KOPT-K1 (cell line): ENCODE results near the gene BEAN1.

Experiments
- H3K27ac ChIP-seq: fragments of 200-600 bp; sonication (generic); 2 replicates; pipeline ENCODE4 v1.5.1; 2016; ENCODE audit warnings: antibody characterized with exemption, mild to moderate bottlenecking, low read depth, low read length; ENCODE audit not compliant: poor library complexity, severe bottlenecking
- H3K36me3 ChIP-seq: fragments of 200-600 bp; sonication (generic); 2 replicates; pipeline ENCODE4 v1.5.1; 2017; ENCODE audit warnings: antibody characterized with exemption, mild to moderate bottlenecking, low read length, moderate library complexity; ENCODE audit not compliant: insufficient read depth
- H3K9me3 ChIP-seq: fragments of 200-600 bp; sonication (generic); 2 replicates; pipeline ENCODE4 v1.5.1; 2017; ENCODE audit warnings: antibody characterized with exemption, low read length, mild to moderate bottlenecking; ENCODE audit not compliant: insufficient read depth, poor library complexity, severe bottlenecking

BEAN1 gene

GRCh38 chr16:66474750-66475199 lies 47.7 kb downstream of the BEAN1 start:
- H3K27ac ChIP-seq: peak overlapping the region; percentile 12
- H3K36me3 ChIP-seq: no peaks in the 10 kb centered on the region
- no peaks in the 10 kb centered on the region for H3K9me3 ChIP-seq

GRCh38 chr16:66475232-66475631 lies 48.1 kb downstream of the BEAN1 start:
- H3K9me3 ChIP-seq: no peaks in the 10 kb centered on the region
- peak overlapping the region; percentile 12 for H3K27ac ChIP-seq
- H3K36me3 ChIP-seq: no peaks in the 10 kb centered on the region

DNA sequence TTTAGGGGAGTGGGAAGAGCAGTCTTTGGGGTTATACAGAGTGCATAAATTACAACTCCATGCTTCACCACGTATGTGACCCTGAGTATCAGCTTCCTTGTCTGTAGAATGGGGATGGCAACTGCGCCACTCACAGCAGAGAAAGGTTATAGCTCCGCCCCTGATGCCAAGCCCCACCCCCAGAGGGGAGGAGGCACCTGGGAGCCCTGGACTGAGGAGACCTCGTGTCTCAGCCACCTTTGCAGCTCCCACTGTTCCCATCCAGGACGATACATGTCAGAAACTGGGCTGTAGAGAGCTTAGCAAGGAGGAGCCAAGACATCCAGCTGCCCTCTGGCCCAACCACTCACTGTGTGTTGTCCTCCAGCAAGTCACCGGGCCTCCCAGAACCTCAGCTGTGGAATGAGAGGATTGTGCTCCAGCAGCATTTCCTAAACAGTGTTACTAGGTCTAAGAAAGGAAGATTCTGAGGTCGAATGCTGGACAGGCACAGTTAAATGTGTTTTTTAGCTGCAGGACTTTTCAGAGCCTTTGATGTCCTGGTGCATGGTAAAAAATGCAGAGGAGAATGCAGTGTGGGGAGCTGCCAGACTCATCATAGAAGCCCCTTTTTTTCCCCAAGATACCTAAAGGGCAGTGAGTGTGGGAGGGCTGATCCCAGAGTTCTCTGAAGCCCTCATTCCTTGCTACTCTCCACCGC lies 49.4 kb downstream of the BEAN1 start:
- H3K9me3 ChIP-seq: no peaks in the 10 kb centered on the region
- H3K36me3 ChIP-seq: no peaks in the 10 kb centered on the region
- H3K27ac ChIP-seq: no peak overlapping the region

DNA sequence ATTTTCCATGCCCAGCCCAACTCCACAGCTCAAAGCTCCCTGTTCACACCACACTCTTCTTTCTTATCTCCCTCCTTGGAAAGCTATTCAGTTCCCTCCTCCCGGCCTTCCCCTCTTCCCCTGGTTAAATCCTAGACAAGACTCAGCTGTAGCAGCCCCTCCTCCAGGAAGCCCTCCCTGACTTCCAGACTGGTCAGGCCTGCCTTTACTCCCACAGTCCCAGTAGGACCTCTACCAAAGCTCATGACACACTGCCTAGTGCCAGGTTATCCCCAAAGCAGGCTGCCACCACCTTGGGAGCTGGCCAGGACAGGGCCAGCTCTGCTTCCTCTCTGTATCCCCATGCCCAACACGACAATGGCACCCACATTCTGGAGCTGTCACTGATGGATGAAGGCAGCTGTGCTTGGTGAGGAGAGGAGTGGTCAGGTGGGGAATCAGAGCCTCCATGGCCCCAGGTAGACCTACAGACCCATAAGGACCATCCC lies 50.0 kb downstream of the BEAN1 start:
- Histone ChIP-seq H3K36me3 (no peaks in the 10 kb centered on the region), H3K9me3 (no peaks in the 10 kb centered on the region), H3K27ac (no peak overlapping the region)

DNA sequence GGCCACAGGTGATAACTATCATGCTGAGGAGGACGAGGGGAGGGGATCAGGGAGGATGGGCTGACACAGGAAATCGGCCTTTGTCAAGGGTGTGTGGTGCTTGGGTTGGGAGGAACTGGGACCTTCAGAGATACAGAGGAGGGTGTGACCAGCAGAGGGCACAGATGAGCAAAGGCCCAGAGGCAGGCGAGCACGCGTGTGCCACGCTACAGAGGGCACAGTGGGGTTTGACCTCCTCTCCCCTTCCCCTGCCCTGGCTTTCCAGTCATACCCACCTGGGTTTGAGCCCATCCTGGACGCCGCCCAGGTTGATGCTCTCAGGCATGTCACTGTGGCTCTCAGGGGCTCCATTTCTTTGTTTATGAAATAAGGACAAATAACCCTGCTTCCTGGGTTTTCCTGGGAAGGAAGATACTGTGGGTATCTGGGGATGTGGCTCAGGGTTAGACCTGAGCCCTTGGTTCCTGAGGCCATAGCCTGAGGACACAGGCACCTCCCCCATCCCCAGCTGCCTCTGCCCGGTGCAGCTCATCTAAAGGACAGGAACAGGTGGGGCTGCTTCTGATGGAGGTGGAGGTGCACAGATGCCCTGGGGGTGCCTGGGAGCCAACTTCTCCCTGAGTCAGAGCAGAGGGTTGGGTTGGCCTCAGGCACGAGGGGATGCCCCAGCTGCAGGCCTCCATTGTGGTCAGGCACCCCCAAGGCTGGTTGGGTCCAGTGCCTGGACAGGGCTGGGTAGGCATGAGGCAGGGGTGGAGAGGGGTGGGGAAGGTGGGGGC lies 51.8 kb downstream of the BEAN1 start:
- Histone ChIP-seq H3K36me3 (no peaks in the 10 kb centered on the region), H3K27ac (peak overlapping the region; percentile 58), H3K9me3 (no peaks in the 10 kb centered on the region)

DNA sequence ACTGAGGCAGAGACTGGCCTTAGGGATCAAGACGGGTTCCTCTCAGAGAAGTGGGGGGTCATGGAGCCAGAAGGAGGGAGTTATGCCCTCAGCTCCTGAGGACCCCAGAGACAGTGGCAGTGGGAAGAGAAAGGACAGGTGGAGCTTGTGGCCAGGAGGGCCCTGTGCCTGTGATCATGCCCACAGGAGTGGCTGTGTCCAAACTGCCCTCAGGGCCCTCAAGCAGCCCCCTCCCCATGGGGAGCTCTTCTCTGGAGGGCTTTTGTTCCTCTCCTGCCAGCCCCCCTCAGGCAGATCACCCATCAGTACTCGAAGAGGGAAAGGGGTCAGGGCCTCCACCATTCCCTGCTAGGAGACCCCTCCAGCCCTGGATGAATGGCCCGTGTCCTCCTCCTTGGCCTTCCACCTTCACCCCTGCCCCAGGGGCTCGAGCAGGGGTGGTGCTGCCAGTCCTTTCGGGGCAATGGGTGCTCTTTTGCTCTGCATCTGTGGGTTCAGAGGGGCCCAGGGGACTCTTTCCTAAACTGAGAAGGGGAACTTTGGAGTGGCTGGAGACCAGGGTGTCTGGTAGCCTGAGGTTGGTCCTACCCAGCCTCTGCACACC lies 52.7 kb downstream of the BEAN1 start:
- Histone ChIP-seq H3K36me3 (no peaks in the 10 kb centered on the region), H3K27ac (peak overlapping the region; percentile 58), H3K9me3 (no peaks in the 10 kb centered on the region)

- no peak overlapping the region for H3K27ac ChIP-seq
- H3K9me3 ChIP-seq: no peaks in the 10 kb centered on the region
- H3K36me3 ChIP-seq: no peaks in the 10 kb centered on the region
Measured at GRCh38 chr16:66480265-66481080, 53.4 kb downstream of the BEAN1 start.

- Histone ChIP-seq H3K27ac (no peak overlapping the region), H3K36me3 (no peaks in the 10 kb centered on the region), H3K9me3 (no peaks in the 10 kb centered on the region)
Measured at GRCh38 chr16:66481081-66481942, 54.2 kb downstream of the BEAN1 start.

DNA sequence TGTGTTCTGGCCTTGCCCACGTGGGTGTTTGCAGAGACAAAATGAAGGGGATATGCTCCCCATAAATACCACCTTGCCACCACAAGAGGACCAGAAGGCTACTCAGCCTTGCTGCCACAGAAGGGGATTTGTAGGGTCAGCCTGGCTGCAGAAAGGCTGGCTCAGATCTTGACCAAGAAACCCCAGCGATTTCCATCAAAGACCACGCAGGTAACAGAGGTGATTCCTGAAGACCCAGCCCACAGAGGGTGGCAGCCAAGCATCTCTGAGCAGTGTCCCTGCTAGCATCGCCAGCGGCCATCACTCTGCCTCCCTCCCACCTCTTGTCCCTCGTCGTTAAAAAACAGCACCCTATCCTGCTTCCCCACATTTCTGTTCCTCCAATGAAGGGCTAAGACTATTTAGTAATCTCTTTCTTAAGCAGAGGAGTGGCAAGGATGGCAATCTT lies 54.9 kb downstream of the BEAN1 start:
- H3K9me3 ChIP-seq: no peaks in the 10 kb centered on the region
- H3K36me3 ChIP-seq: no peaks in the 10 kb centered on the region
- H3K27ac ChIP-seq: no peak overlapping the region

GRCh38 chr16:66483689-66484452 lies 56.8 kb downstream of the BEAN1 start:
- H3K27ac ChIP-seq: no peak overlapping the region
- H3K36me3 ChIP-seq: no peaks in the 10 kb centered on the region
- H3K9me3 ChIP-seq: no peaks in the 10 kb centered on the region

DNA sequence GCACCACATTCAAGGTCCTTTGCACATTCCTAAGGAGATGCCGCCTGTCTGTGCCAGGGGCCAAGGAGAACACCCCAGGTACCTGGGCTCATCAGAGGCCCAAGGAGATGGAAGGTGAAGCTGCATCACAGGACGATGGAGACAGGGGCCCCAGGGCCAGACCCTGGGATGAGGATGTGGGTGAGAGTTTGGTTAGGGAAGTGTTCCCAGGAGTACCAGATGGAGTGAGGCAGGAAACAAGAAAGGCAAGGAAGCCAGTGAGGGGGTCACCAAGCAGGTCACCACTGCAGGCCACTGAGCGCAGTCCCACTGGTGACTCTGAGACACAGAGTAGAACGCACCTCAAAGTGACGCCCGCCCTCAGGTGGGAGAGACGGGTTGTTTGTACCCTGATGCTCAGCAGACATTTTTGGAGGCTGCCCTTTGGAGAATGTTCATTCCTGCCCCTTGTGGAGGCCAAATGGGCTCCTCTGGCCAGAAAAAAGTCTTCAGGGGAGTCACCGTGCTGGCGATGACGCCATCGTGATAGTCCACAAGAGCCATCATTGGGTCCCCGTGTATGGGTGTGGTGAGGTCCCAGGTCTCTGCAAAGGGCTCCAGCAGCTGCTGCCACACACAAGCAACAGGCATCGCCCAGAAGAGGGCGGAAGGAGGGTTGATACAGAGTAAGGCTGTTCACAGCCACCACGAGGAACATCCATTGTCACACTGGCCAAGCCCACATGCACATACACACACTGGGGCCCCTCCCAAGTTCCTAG lies 57.5 kb downstream of the BEAN1 start:
- H3K36me3 ChIP-seq: no peaks in the 10 kb centered on the region
- no peaks in the 10 kb centered on the region for H3K9me3 ChIP-seq
- no peak overlapping the region for H3K27ac ChIP-seq

DNA sequence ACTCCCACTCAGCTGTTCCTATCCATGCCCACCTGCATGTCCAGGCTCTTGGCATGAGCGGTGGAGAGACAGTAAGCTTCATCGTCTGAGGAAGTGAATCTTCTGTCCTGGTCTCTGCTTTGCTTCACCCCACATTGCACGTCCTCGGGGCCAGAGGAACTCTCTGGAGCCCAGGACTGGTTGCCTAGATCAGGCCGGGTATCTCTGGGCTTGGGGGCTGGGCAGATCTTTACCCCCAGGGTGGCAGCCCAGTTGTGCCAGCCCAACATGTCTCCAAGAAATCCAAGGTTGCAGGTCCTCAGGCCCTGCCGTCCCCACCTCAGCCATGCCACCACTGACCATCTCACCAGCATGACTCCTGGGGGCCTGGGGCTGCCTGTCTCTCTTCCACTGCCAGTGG lies 58.3 kb downstream of the BEAN1 start:
- Histone ChIP-seq H3K9me3 (no peaks in the 10 kb centered on the region), H3K36me3 (no peaks in the 10 kb centered on the region), H3K27ac (no peak overlapping the region)
